SK-N-MC (cell line): ENCODE data around the gene TMEM132D.

Source experiments
- EZH2 ChIP-seq: fragments of 200-600 bp; sonication (generic); IDR thresholded peaks from one replicate; pipeline ENCODE4 v1.6.1; 2017; ENCODE audit warnings: antibody characterized with exemption
- FOXP2 ChIP-seq: optimal IDR thresholded peaks from 2 replicates; pipeline ENCODE3; 2011; ENCODE audit warnings: mild to moderate bottlenecking, moderate library complexity; ENCODE audit not compliant: insufficient read depth; ENCODE audit errors: extremely low read length, control extremely low read depth
- POLR2AphosphoS5 ChIP-seq: IDR thresholded peaks from 2 replicates; pipeline ENCODE4 v1.6.1; 2012; ENCODE audit warnings: mild to moderate bottlenecking, low read depth, low read length, borderline replicate concordance

GRCh38 chr12:129075460-129076208 lies 828.2 kb downstream of the TMEM132D start:
- TF ChIP-seq EZH2 (no peak), POLR2AphosphoS5 (no peak), FOXP2 (no peak)
